ENCODE measurements around the gene USP28. TPM values are rescaled to one million over a fixed set of nuclear protein-coding genes. Genes with fewer than 3 reads are reported as not detected.

The USP28 gene
- total RNA-seq, 1 donor from 2014 or later: 89.8 TPM

- Mint-ChIP-seq H3K36me3 (ENCODE audit: low read depth, unreplicated experiment) (peaks cover 15% of the 10 kb centered on the region), H3K27me3 (ENCODE audit: unreplicated experiment) (no peaks in the 10 kb centered on the region), H3K9me3 (ENCODE audit: unreplicated experiment) (no peaks in the 10 kb centered on the region), H3K4me1 (ENCODE audit: unreplicated experiment) (no peaks in the 10 kb centered on the region), H3K27ac (ENCODE audit: unreplicated experiment) (no peak overlapping the region), H3K4me3 (ENCODE audit: unreplicated experiment) (no peak overlapping the region)
- DNase-seq (ENCODE audit: low spot score): no peak
- TF ChIP-seq CTCF (IDR thresholded peaks at IDR 0.05; ENCODE audit: unreplicated experiment): no peak
Measured at GRCh38 chr11:113840932-113841664, 34.3 kb downstream of the USP28 start.

- H3K27me3 Mint-ChIP-seq (ENCODE audit: unreplicated experiment): no peaks in the 10 kb centered on the region
- H3K36me3 Mint-ChIP-seq (ENCODE audit: low read depth, unreplicated experiment): peaks cover 15% of the 10 kb centered on the region
- no peak overlapping the region for H3K27ac Mint-ChIP-seq (ENCODE audit: unreplicated experiment)
- H3K4me1 Mint-ChIP-seq (ENCODE audit: unreplicated experiment): no peaks in the 10 kb centered on the region
- peak overlapping the region; percentile 48 for H3K4me3 Mint-ChIP-seq (ENCODE audit: unreplicated experiment)
- no peaks in the 10 kb centered on the region for H3K9me3 Mint-ChIP-seq (ENCODE audit: unreplicated experiment)
- no peak for TF ChIP-seq CTCF (IDR thresholded peaks at IDR 0.05; ENCODE audit: unreplicated experiment)
- no peak for DNase-seq (ENCODE audit: low spot score)
Measured at GRCh38 chr11:113839842-113840241, 35.5 kb downstream of the USP28 start.

- Mint-ChIP-seq H3K27me3 (ENCODE audit: unreplicated experiment) (peaks cover 2% of the 10 kb centered on the region), H3K36me3 (ENCODE audit: low read depth, unreplicated experiment) (peaks cover 15% of the 10 kb centered on the region), H3K4me3 (ENCODE audit: unreplicated experiment) (no peak overlapping the region), H3K4me1 (ENCODE audit: unreplicated experiment) (no peaks in the 10 kb centered on the region), H3K27ac (ENCODE audit: unreplicated experiment) (no peak overlapping the region), H3K9me3 (ENCODE audit: unreplicated experiment) (no peaks in the 10 kb centered on the region)
- DNase-seq (ENCODE audit: low spot score): no peak
- TF ChIP-seq CTCF (IDR thresholded peaks at IDR 0.05; ENCODE audit: unreplicated experiment): no peak
Measured at GRCh38 chr11:113838005-113838404, 37.4 kb downstream of the USP28 start.

GRCh38 chr11:113835306-113835705 is 40.1 kb downstream of the USP28 start:
- no peak overlapping the region for H3K4me3 Mint-ChIP-seq (ENCODE audit: unreplicated experiment)
- H3K9me3 Mint-ChIP-seq (ENCODE audit: unreplicated experiment): no peaks in the 10 kb centered on the region
- no peak overlapping the region for H3K27ac Mint-ChIP-seq (ENCODE audit: unreplicated experiment)
- no peak for DNase-seq (ENCODE audit: low spot score)
- peaks cover 3% of the 10 kb centered on the region for H3K27me3 Mint-ChIP-seq (ENCODE audit: unreplicated experiment)
- TF ChIP-seq CTCF (IDR thresholded peaks at IDR 0.05; ENCODE audit: unreplicated experiment): no peak
- no peaks in the 10 kb centered on the region for H3K4me1 Mint-ChIP-seq (ENCODE audit: unreplicated experiment)
- peaks cover 18% of the 10 kb centered on the region for H3K36me3 Mint-ChIP-seq (ENCODE audit: low read depth, unreplicated experiment)

- H3K27me3 Mint-ChIP-seq (ENCODE audit: unreplicated experiment): peaks cover 3% of the 10 kb centered on the region
- peak overlapping the region; percentile 14 for H3K4me3 Mint-ChIP-seq (ENCODE audit: unreplicated experiment)
- H3K9me3 Mint-ChIP-seq (ENCODE audit: unreplicated experiment): no peaks in the 10 kb centered on the region
- peaks cover 17% of the 10 kb centered on the region for H3K36me3 Mint-ChIP-seq (ENCODE audit: low read depth, unreplicated experiment)
- no peak for TF ChIP-seq CTCF (IDR thresholded peaks at IDR 0.05; ENCODE audit: unreplicated experiment)
- H3K4me1 Mint-ChIP-seq (ENCODE audit: unreplicated experiment): no peaks in the 10 kb centered on the region
- H3K27ac Mint-ChIP-seq (ENCODE audit: unreplicated experiment): no peak overlapping the region
- no peak for DNase-seq (ENCODE audit: low spot score)
Measured at GRCh38 chr11:113833151-113833550, 42.2 kb downstream of the USP28 start.
